HEK293T (cell line): ENCODE results near the gene PLXND1.

ENCODE experiments used
- ARNT ChIP-seq: fragments of 450-650 bp; IDR thresholded peaks from 2 replicates; pipeline ENCODE4 v1.6.1; 2017; ENCODE audit warnings: mild to moderate bottlenecking
- BHLHE40 ChIP-seq: fragments of 450-650 bp; IDR thresholded peaks from 2 replicates; pipeline ENCODE4 v1.6.1; 2016; ENCODE audit warnings: mild to moderate bottlenecking, moderate library complexity, borderline replicate concordance
- FOXM1 ChIP-seq: fragments of 450-650 bp; IDR thresholded peaks from 2 replicates; pipeline ENCODE4 v1.6.1; 2017; ENCODE audit warnings: mild to moderate bottlenecking, borderline replicate concordance
- HDGF ChIP-seq: fragments of 450-650 bp; IDR thresholded peaks from 2 replicates; pipeline ENCODE4 v1.6.1; 2017; ENCODE audit warnings: antibody characterized with exemption, borderline replicate concordance
- SP1 ChIP-seq: fragments of 450-650 bp; IDR thresholded peaks from 2 replicates; pipeline ENCODE4 v1.6.1; 2017
- TF ChIP-seq, protein P1 (sequence below): fragments of 450-650 bp; IDR thresholded peaks from 2 replicates; pipeline ENCODE4 v1.6.1; 2016

DNA sequence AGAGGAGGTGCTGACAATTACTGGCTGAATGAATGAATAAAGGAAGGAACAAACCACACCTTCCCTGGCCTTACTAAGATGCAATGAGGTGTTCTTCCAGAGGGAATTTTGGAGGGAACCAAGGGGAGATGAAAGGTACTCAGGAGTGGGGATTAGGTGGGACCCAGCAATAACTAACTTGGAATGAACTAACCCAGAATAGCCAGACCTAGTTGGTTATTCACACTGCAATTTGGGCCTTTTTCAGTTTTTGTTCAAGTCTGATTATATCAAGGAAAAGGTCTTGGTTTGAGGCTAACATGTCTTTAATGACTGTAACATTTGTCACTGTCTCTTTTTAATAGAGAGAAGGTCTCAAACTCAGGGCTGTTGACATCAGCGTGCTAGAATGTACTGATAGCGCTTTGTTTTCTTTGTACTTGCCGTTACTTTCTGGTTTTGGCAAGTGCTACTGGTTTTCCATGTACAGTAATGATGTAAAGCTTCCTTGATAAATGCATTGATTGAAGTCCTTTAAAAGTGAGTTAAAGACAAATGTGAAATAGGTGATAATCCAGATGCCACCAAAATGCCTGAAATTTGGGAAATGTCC lies 3.2 kb upstream of the PLXND1 start:
- TF ChIP-seq SP1 (no peak), FOXM1 (no peak), HDGF (no peak), BHLHE40 (no peak), ARNT (no peak)
- TF ChIP-seq, protein P1, sequence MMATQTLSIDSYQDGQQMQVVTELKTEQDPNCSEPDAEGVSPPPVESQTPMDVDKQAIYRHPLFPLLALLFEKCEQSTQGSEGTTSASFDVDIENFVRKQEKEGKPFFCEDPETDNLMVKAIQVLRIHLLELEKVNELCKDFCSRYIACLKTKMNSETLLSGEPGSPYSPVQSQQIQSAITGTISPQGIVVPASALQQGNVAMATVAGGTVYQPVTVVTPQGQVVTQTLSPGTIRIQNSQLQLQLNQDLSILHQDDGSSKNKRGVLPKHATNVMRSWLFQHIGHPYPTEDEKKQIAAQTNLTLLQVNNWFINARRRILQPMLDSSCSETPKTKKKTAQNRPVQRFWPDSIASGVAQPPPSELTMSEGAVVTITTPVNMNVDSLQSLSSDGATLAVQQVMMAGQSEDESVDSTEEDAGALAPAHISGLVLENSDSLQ, result no peak
